Vagina (tissue), 2 donors: ENCODE data around the gene KLHL29.

Experiments
- CTCF ChIP-seq, 3 experiments: fragments of 450-650 bp in 2 of 3; fragments of 200-600 bp in 1 of 3; sonication (generic) in 1 of 3; IDR thresholded peaks; one replicate each; pipeline ENCODE4 v1.5.1; 2017 to 2019; ENCODE audit warnings: antibody characterized with exemption in 3 of 3, mild to moderate bottlenecking in 2 of 3, moderate library complexity in 2 of 3
- POLR2AphosphoS5 ChIP-seq, 2 donors: sonication (generic); formaldehyde crosslinking; IDR thresholded peaks; one replicate each; pipeline ENCODE4 v1.9.0; 2017; ENCODE audit warnings: antibody characterized with exemption in 2 of 2, mild to moderate bottlenecking in 2 of 2, low read depth in 1 of 2; ENCODE audit not compliant: insufficient read depth in 1 of 2

- no peak for TF ChIP-seq POLR2AphosphoS5 (IDR thresholded peaks at IDR 0.05; ENCODE audit: insufficient read depth in 1 of 2, low read depth in 1 of 2)
- TF ChIP-seq CTCF (IDR thresholded peaks at IDR 0.05), result no peak
Observed at GRCh38 chr2:23713351-23713750, 328.4 kb downstream of the KLHL29 start.
